ENCODE data around the gene AKNA. TPM values are rescaled to one million over a fixed set of nuclear protein-coding genes. Genes with fewer than 3 reads are reported as not detected.

Gene AKNA
- total RNA-seq, 2 donors from 2014 or later: 263 to 323 TPM

DNA sequence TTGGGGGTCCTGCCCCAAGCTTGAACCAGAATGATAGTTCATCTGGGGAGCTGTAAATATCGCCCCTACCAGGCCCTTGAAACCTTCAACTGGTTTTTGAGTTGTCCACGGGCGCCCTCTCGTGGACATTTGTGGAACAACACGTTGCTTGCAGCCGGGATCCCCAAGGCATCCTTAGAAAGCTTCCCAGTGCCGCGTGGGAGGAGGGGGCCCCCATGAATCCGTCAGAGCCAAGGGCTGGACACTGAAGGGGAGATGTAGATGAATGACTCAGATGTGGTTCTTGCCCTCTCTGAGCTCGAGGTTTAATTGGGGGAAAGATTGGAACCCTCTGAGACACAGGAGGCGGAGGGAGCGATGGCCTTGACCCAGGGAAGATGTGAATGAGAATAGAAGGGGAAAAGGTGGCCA is 96.7 kb downstream of the AKNA start:
- H3K27me3 Mint-ChIP-seq: peaks cover 7% of the 10 kb centered on the region
- peaks cover 3% of the 10 kb centered on the region for H3K9me3 ChIP-seq (ENCODE audit: control insufficient read depth, low read length, poor library complexity, severe bottlenecking)
- peaks cover 4% of the 10 kb centered on the region for H3K4me1 Mint-ChIP-seq
- H3K4me3 Mint-ChIP-seq: peak overlapping the region; percentile 45
- ATAC-seq: peak; percentile 54
- H3K36me3 Mint-ChIP-seq (ENCODE audit: low read depth): peaks cover 9% of the 10 kb centered on the region
- H3K27ac Mint-ChIP-seq: peak overlapping the region; percentile 67
- DNase-seq: peak; percentile 48 to 65 (median 49)

DNA sequence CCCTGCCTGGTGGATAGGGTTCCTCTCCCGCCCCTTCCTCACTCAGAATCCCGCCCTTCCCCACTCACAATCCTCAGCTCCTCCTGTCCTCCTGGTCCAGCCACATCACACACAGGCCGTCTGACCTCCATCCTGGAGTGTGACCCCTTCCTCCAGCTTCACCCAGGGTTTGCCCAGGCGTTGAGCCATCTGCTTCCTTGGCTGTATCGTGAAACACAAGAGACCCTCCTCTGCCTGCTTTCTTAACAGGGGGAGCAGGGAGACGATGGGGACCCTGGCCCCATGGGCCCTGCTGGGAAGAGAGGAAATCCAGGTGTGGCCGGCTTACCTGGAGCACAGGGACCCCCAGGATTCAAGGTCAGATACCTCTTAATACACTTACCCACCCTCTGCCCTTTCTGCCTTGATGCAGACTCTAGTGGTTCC is 97.2 kb downstream of the AKNA start:
- H3K36me3 Mint-ChIP-seq (ENCODE audit: low read depth): peaks cover 6% of the 10 kb centered on the region
- peaks cover 7% of the 10 kb centered on the region for H3K27me3 Mint-ChIP-seq
- peak; percentile 25 for ATAC-seq
- H3K9me3 ChIP-seq (ENCODE audit: control insufficient read depth, low read length, poor library complexity, severe bottlenecking): peaks cover 3% of the 10 kb centered on the region
- H3K27ac Mint-ChIP-seq: peak overlapping the region; percentile 67
- H3K4me1 Mint-ChIP-seq: peaks cover 4% of the 10 kb centered on the region
- no peak overlapping the region for H3K4me3 Mint-ChIP-seq
- no peak for DNase-seq

DNA sequence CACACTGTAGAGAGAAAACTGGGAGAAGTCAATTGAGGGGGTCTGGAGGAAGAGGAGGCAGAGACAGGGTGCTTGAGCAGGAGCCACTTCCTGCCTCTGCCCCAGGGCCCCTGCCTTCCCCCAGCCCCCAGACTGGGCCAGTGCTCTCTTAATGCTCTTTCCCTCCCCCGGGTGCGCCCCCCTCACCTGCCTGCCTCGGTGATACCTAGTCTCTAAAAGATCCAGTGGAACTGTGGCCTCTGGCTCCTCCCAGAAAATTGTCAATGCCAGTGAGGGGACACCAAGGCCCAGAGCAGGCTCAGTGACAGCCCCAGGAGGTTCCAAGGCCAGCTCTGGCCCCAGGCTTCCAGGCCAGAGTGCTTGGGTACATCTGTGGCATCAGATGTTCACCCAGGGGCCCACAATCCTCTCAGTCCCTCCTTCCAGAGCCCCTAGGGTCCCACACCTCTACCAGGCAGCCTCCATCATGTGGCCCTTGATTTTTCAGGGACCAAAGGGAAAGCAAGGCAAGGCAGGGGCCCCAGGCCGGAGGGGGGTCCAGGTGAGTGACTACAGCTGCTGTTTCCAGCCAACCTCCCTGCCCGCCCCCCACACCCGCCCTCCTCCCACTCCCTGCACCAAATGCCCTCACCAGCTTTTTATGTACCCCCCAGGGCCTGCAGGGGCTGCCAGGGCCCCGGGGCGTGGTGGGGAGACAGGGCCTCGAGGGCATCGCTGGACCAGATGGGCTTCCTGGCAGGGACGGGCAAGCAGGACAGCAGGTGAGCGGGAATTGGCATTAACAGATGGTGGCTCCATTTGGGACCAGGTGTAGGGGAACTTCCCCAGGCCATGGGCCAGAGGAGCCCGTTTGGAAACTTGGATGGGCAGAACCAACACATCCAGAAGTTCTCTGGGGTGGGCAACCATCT is 98.0 kb downstream of the AKNA start:
- no peaks in the 10 kb centered on the region for H3K9me3 ChIP-seq (ENCODE audit: control insufficient read depth, low read length, poor library complexity, severe bottlenecking)
- ATAC-seq: no peak
- DNase-seq: no peak
- peaks cover 6% of the 10 kb centered on the region for H3K36me3 Mint-ChIP-seq (ENCODE audit: low read depth)
- no peak overlapping the region for H3K27ac Mint-ChIP-seq
- no peak overlapping the region for H3K4me3 Mint-ChIP-seq
- H3K4me1 Mint-ChIP-seq: peaks cover 4% of the 10 kb centered on the region
- H3K27me3 Mint-ChIP-seq: peaks cover 7% of the 10 kb centered on the region

DNA sequence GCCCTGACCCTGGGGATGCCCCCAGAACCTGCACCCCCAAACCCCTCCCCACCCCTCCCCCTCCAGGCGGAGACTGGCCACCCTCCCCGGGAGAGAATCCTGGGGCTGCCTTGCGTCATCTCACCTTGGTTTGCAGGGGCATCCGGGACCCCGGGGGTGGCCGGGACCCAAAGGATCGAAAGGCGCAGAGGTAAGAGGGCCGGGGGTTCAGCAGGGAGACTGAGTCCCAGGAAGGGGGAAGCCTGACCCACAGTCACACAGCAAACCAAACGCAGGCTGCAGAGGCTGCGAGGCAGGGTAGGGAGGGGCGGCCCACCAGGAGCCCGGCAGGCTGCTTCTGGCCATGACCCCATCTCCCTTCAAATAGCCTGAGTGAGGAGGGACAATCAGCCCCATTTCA is 98.7 kb downstream of the AKNA start:
- DNase-seq (no peak), ATAC-seq (no peak)
- Mint-ChIP-seq H3K27ac (no peak overlapping the region), H3K27me3 (peaks cover 7% of the 10 kb centered on the region), H3K36me3 (ENCODE audit: low read depth) (peaks cover 6% of the 10 kb centered on the region), H3K4me1 (peaks cover 4% of the 10 kb centered on the region), H3K4me3 (no peak overlapping the region)
- no peaks in the 10 kb centered on the region for H3K9me3 ChIP-seq (ENCODE audit: control insufficient read depth, low read length, poor library complexity, severe bottlenecking)

DNA sequence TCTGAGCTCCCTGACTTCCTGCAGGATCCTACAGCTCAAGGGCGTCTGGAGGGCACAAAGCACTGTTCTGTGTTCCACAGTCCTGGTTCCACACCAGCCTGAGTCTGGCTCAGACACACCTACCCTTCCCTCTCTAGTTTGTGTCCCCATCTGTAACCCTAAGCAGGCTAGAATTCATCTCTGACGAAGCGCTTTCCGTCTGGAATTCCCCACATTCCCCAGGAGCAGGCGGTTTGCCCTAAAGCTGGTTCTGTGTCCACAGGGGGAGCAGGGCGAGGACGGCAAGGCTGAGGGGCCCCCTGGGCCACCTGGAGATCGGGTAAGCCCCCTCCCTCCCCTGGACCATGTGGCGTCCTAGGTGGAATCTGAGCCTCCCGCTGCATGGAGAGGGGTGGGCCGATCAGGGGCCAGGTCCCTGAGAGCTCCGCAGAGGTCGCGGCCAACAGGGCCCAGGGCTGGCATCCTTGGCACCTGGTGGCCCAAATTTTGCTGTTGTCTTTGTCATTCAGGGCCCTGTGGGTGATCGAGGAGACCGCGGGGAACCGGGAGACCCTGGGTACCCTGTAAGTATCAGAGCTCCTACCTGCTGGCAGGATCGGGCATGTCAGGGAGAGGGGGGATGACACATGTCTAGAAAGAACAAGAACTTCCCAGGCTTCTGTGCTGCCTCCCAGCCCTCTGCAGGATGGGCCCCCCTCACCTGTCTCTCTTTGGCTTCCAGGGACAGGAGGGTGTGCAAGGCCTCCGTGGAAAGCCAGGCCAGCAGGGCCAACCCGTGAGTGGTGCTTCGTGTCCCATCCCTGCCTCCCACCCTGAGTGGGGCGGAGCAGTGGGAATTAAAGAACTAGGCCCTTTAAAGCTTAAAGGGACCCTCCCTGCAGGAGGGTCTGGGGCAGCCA is 99.3 kb downstream of the AKNA start:
- H3K4me1 Mint-ChIP-seq: peaks cover 4% of the 10 kb centered on the region
- peaks cover 6% of the 10 kb centered on the region for H3K36me3 Mint-ChIP-seq (ENCODE audit: low read depth)
- ATAC-seq (no peak), DNase-seq (no peak)
- no peak overlapping the region for H3K4me3 Mint-ChIP-seq
- H3K27ac Mint-ChIP-seq: no peak overlapping the region
- H3K27me3 Mint-ChIP-seq: peaks cover 7% of the 10 kb centered on the region
- no peaks in the 10 kb centered on the region for H3K9me3 ChIP-seq (ENCODE audit: control insufficient read depth, low read length, poor library complexity, severe bottlenecking)

DNA sequence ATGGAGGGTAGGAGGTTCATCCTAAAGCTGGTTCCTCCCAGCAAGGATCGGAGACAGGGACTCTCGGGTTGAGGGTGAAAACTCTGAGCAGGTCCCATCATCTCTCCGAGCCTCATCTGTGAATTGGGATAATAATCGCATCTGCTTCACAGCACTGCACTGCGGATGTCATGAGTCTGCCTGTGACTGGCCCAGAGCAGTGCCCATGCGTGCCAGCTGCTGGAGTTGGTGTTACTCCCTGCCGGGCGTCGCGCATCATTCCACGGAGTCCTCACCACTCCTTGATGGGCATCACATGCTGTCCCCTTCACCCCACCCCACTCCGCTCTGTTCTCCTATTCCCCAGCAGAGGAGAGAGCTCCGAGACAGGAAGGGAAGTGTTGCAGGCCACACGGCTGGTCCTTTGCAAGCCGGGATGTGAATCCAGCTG is 100.0 kb downstream of the AKNA start:
- Mint-ChIP-seq H3K36me3 (ENCODE audit: low read depth) (peaks cover 3% of the 10 kb centered on the region), H3K27ac (no peak overlapping the region), H3K4me1 (peaks cover 4% of the 10 kb centered on the region), H3K27me3 (peaks cover 7% of the 10 kb centered on the region), H3K4me3 (no peak overlapping the region)
- no peak for DNase-seq
- no peaks in the 10 kb centered on the region for H3K9me3 ChIP-seq (ENCODE audit: control insufficient read depth, low read length, poor library complexity, severe bottlenecking)
- ATAC-seq: no peak

DNA sequence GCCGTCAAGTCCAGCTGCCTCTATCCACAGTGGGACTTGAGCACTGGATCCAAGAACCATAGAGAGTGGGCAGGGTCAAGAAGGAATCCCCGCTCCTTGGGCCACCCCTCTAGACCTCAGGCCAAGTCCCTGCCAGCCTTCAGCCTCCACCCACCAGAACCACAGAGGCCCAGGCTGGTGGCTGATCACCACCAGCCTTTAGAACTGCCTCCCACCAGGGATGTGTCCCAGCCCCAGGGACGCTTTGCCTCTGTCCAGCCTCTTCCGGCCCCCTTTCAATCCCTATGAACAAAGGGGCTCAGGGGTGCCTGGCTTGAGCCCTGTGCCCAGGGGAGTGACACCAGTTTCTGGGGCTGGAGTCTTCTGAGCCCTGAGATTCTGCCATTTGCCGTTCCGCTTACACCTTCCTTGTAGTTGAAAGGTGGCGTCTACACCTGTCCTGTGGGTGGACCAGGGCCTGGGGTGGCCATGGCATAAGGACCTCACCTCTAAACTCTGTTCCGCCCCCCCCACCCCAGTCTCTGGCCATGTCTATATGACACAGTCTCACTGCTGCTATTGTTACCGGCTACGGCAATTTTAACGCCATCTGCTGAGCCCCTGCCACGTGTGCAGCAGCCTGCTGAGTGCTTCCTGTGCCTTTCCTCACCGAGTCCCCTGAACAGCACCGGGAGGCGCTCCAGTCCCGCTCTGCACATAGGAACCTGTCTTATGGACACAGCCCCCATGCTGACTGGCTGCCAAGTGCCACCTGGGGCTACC is 100.6 kb downstream of the AKNA start:
- Mint-ChIP-seq H3K27ac (no peak overlapping the region), H3K4me1 (peaks cover 4% of the 10 kb centered on the region), H3K4me3 (no peak overlapping the region), H3K36me3 (ENCODE audit: low read depth) (peaks cover 3% of the 10 kb centered on the region), H3K27me3 (peaks cover 7% of the 10 kb centered on the region)
- DNase-seq (no peak), ATAC-seq (no peak)
- no peaks in the 10 kb centered on the region for H3K9me3 ChIP-seq (ENCODE audit: control insufficient read depth, low read length, poor library complexity, severe bottlenecking)

DNA sequence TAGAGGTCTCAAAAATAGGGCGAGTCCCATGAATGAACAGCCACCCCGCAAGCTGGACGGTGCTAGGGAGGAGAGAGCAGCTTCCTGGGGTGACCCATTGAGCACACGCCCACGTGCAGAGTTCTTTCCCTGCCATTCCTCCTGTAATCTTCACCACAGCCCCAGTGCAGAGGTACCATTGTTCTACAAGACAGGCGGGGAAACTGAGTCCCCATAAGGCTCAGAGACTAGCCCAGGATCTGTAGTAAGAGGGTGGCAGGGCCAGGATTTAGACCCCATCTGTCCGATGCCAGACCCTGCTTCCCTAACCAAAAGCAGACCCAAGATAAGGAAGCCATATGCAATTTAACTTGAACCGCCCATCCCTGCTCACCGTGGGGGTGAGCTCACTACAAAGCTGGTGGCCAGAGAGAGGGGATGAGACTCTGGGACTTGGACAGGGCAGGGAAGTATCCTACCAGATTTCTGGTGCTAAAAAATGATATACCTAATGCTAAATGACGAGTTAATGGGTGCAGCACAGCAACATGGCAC is 101.6 kb downstream of the AKNA start:
- H3K36me3 Mint-ChIP-seq (ENCODE audit: low read depth): peaks cover 3% of the 10 kb centered on the region
- peaks cover 4% of the 10 kb centered on the region for H3K4me1 Mint-ChIP-seq
- DNase-seq (no peak), ATAC-seq (no peak)
- H3K9me3 ChIP-seq (ENCODE audit: control insufficient read depth, low read length, poor library complexity, severe bottlenecking): no peaks in the 10 kb centered on the region
- no peak overlapping the region for H3K4me3 Mint-ChIP-seq
- H3K27ac Mint-ChIP-seq: no peak overlapping the region
- H3K27me3 Mint-ChIP-seq: peaks cover 9% of the 10 kb centered on the region

DNA sequence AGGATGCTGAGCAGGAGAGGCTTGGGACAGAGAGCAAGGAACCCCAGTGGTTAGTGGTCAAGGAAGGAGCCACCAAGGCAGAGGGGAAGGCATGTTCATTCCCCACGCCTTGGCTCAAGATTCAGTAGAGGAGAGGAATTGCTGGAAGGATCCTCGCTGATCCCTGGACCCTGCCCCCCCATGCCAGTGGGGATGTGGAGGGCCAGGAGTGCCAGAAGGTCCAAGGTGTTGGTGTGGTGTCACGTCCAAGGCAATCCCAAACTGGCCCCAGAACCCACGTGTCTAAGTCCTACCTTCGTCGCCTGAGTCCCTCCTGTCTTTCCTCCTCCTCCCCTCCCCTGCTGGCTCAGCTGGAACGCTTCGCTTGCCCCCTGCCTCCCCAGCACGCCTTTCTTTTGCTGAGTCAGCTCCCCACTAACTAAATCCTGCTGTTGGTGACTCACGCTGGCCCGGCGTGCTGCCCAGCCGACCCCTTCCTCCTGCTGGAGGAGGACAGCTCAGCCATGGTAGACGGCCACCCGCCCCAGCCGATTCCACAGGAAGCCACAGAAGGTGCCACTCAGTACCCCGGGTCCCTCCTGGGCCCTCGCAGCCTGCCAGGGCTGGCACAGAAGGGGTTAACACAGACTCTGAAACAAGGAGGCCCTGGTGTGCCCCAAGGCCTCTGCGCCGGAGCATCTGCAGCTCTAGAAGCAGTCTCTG is 102.5 kb downstream of the AKNA start:
- H3K36me3 Mint-ChIP-seq (ENCODE audit: low read depth): no peaks in the 10 kb centered on the region
- DNase-seq: no peak
- ATAC-seq: no peak

DNA sequence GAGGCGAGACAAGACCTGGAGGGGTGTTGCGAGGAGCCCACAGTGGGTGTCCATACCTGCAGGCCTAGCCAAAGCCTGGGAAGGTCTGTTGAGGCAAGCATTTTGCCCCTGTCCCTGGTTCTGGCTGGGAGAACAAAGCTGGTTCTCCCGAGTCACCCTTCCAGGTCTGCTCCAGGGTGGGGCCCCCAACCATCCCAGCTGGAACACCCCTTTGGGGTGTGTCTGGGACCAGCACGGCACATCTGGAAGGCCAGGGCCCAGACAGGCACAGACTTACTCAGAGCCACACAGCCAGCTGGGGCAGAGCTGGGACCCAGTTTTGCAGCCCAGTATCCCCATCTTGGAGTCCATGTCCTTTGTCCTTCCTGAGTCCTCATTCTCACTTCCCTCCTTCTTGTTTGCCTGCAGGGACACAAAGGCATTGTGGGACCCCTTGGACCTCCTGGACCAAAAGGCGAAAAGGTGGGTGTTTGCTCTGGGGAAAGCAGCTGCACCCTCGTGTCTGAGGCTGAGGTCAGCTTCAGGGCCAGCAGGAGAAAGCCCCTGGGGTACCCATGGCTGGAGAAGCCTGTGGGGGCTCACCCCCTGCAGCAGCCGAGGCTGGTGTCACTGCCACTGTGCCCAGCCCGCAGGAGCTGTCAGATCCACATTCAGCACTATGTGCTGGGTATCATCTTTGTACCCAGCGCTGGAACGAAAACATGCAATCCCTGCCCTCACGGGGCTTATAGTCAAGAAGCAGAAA is 103.3 kb downstream of the AKNA start:
- no peak overlapping the region for H3K4me3 Mint-ChIP-seq
- H3K27me3 Mint-ChIP-seq: peaks cover 7% of the 10 kb centered on the region
- DNase-seq: no peak
- no peaks in the 10 kb centered on the region for H3K4me1 Mint-ChIP-seq
- ATAC-seq: no peak
- no peaks in the 10 kb centered on the region for H3K36me3 Mint-ChIP-seq (ENCODE audit: low read depth)
- H3K27ac Mint-ChIP-seq: no peak overlapping the region
- H3K9me3 ChIP-seq (ENCODE audit: control insufficient read depth, low read length, poor library complexity, severe bottlenecking): no peaks in the 10 kb centered on the region

More for the DNA sequence above, 102.5 kb downstream of the AKNA start:
- no peaks in the 10 kb centered on the region for H3K9me3 ChIP-seq (ENCODE audit: control insufficient read depth, low read length, poor library complexity, severe bottlenecking)
- no peak overlapping the region for H3K4me3 Mint-ChIP-seq
- no peaks in the 10 kb centered on the region for H3K4me1 Mint-ChIP-seq
- peaks cover 7% of the 10 kb centered on the region for H3K27me3 Mint-ChIP-seq
- H3K27ac Mint-ChIP-seq: no peak overlapping the region

Data from T-helper 17 cell (primary cell).